ENCODE data around the gene QSOX2.

The QSOX2 gene

DNA sequence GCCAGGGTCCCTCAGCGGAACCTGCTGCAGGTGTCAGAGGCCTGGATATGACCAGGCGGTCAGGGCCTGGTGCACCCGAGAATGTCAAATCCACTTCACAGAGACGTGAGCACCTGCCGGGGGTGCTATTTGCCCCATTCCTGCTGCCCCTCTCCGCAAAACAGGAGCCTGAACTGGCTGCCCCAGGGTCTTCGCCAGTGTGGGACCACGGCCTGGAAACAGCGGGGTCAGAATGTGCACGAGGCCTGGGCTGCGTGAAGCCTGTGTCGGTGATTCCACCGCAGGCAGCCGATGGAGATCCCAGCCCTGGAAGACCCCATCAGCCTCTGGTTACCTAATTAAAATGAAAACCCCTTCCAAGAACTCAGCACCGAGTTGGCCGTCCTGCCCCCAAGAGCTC is 85.8 kb downstream of the QSOX2 start:
- Histone ChIP-seq H3K4me1 (ENCODE audit: control insufficient read depth in 2 of 2, insufficient read depth in 2 of 2, low read length in 2 of 2) (no peaks in the 10 kb centered on the region), H3K27ac (ENCODE audit: low read depth in 2 of 2, low read length in 2 of 2) (no peak overlapping the region), H3K4me3 (ENCODE audit: low read length in 2 of 2) (no peak overlapping the region), H3K9me3 (ENCODE audit: control insufficient read depth in 2 of 2, low read length in 2 of 2) (no peaks in the 10 kb centered on the region), H3K36me3 (ENCODE audit: control insufficient read depth in 2 of 2, insufficient read depth in 2 of 2, low read length in 2 of 2) (no peaks in the 10 kb centered on the region), H3K27me3 (ENCODE audit: control insufficient read depth in 2 of 2, insufficient read depth in 2 of 2, low read length in 2 of 2) (peaks cover 0 to 7% of the 10 kb centered on the region in 2 donors), H3K9ac (ENCODE audit: low read depth in 1 of 2, low read length in 2 of 2) (no peak overlapping the region)

DNA sequence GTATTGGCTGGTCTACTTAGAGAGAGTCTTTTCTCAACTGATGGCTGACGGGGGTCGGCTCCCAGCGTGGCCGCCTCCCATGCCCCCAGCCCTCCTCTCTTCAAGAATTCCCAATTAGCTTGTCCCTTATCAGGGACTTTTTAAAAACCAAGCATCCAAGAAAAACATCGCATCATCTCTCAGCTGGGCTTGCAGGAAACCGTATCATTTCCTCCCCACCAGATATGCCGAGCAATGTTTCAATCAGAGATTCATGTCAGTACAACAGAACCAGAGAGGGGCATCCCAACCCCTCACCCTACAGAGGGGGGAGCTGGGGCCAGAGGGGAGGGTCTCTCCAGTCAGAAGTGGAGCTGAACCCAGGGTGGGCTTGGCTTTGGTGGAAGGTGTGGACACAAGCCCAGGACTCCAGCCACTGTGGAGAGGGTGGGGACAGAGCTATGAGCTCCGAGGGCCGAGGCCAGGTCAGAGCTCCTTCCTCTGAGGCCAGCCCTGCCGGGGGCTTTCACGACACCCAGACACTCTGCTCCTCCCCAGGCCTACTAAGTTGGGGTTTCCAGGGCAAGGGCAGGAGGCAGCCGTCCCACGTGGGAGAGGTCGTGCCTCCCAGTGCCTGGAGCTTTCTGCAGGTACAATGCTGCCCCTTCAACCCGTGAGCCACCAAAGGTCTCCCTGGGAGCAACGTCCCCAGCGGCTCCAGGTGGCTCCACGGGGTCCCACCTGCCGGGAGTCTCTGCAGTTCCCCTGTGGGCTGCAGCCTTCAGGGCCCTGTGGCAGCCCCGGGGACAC is 87.9 kb downstream of the QSOX2 start:
- Histone ChIP-seq H3K9ac (ENCODE audit: low read depth in 1 of 2, low read length in 2 of 2) (no peak overlapping the region), H3K27me3 (ENCODE audit: control insufficient read depth in 2 of 2, insufficient read depth in 2 of 2, low read length in 2 of 2) (peaks cover 0 to 7% of the 10 kb centered on the region in 2 donors), H3K4me1 (ENCODE audit: control insufficient read depth in 2 of 2, insufficient read depth in 2 of 2, low read length in 2 of 2) (no peaks in the 10 kb centered on the region), H3K36me3 (ENCODE audit: control insufficient read depth in 2 of 2, insufficient read depth in 2 of 2, low read length in 2 of 2) (no peaks in the 10 kb centered on the region), H3K4me3 (ENCODE audit: low read length in 2 of 2) (no peak overlapping the region), H3K9me3 (ENCODE audit: control insufficient read depth in 2 of 2, low read length in 2 of 2) (no peaks in the 10 kb centered on the region), H3K27ac (ENCODE audit: low read depth in 2 of 2, low read length in 2 of 2) (no peak overlapping the region)

All from mucosa of rectum (tissue), 2 donors.